Ovary (tissue), 3 donors: Measurements from ENCODE around the gene HHIPL1.

Source experiments
- CTCF ChIP-seq, 3 donors: fragments of 450-650 bp in 2 of 3; fragments of 200-600 bp in 1 of 3; IDR thresholded peaks; one replicate each; pipeline versions ENCODE4 v1.5.1 to v1.8.0; 2016 to 2022; ENCODE audit warnings: antibody characterized with exemption in 3 of 3, mild to moderate bottlenecking in 1 of 3
- POLR2A ChIP-seq: fragments of 450-650 bp; IDR thresholded peaks from one replicate; pipeline ENCODE4 v1.6.1; 2017; ENCODE audit warnings: antibody characterized with exemption, mild to moderate bottlenecking, moderate library complexity
- donor health status: DM: no; HTN: no; CAD: no.

- TF ChIP-seq CTCF (IDR thresholded peaks at IDR 0.05) (no peak), POLR2A (no peak)
Observed at GRCh38 chr14:99663386-99664057, 18.6 kb downstream of the HHIPL1 start.
